ENCODE data around the gene JARID2. TPM values are rescaled to one million over a fixed set of nuclear protein-coding genes. Genes with fewer than 3 reads are reported as not detected.

Gene JARID2
- total RNA-seq, 1 donor from 2014 or later = 66.1 TPM

DNA sequence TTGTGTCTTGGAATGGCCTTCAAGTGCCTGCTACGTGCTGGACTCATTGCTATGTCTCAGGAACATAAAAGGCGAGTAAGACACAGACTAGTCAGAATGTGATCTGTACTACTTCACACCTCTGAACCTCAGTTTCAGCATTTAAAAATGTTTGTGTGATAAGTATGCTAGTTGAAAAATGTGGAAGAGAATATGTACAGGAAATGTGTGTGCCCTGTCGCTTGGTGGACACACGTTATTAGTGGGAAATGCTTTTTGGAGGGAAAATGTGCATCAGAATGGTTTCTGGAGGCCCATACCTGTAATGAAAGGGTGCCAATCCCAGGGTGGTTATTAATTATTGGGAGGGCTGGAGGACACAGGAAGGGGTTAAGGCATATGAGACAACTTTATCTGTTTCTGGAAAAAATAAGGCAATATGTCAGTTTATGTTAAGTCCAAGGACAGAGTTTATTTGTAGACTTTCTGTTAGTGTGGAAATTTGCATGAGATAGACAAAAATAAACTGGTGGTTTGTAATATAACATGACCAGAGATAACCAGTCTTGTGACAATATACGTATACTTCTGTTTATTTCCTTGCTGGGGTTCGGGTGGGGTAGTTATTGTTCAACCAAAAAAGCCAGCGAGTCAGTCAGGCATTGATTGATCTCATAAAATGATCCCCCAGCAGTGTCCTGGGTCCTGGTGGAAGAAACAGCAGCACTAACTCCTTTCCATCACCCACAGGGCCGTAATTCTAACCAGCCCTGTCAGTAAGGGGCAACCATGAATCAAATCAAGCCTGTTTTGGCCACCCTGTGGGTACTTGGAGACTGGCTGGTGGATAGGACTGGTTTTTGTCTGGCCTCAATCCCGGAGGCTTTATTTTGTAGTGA, 117.9 kb downstream of the JARID2 start:
- no peak for DNase-seq (ENCODE audit: low spot score)
- Mint-ChIP-seq H3K9me3 (ENCODE audit: unreplicated experiment) (no peaks in the 10 kb centered on the region), H3K36me3 (ENCODE audit: low read depth, unreplicated experiment) (no peaks in the 10 kb centered on the region), H3K27ac (ENCODE audit: unreplicated experiment) (peak overlapping the region; percentile 62), H3K27me3 (ENCODE audit: unreplicated experiment) (peaks cover 1% of the 10 kb centered on the region), H3K4me3 (ENCODE audit: unreplicated experiment) (no peak overlapping the region), H3K4me1 (ENCODE audit: unreplicated experiment) (peaks cover 30% of the 10 kb centered on the region)
- TF ChIP-seq, protein P1, sequence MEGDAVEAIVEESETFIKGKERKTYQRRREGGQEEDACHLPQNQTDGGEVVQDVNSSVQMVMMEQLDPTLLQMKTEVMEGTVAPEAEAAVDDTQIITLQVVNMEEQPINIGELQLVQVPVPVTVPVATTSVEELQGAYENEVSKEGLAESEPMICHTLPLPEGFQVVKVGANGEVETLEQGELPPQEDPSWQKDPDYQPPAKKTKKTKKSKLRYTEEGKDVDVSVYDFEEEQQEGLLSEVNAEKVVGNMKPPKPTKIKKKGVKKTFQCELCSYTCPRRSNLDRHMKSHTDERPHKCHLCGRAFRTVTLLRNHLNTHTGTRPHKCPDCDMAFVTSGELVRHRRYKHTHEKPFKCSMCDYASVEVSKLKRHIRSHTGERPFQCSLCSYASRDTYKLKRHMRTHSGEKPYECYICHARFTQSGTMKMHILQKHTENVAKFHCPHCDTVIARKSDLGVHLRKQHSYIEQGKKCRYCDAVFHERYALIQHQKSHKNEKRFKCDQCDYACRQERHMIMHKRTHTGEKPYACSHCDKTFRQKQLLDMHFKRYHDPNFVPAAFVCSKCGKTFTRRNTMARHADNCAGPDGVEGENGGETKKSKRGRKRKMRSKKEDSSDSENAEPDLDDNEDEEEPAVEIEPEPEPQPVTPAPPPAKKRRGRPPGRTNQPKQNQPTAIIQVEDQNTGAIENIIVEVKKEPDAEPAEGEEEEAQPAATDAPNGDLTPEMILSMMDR (IDR thresholded peaks at IDR 0.05; ENCODE audit: unreplicated experiment) = no peak

DNA sequence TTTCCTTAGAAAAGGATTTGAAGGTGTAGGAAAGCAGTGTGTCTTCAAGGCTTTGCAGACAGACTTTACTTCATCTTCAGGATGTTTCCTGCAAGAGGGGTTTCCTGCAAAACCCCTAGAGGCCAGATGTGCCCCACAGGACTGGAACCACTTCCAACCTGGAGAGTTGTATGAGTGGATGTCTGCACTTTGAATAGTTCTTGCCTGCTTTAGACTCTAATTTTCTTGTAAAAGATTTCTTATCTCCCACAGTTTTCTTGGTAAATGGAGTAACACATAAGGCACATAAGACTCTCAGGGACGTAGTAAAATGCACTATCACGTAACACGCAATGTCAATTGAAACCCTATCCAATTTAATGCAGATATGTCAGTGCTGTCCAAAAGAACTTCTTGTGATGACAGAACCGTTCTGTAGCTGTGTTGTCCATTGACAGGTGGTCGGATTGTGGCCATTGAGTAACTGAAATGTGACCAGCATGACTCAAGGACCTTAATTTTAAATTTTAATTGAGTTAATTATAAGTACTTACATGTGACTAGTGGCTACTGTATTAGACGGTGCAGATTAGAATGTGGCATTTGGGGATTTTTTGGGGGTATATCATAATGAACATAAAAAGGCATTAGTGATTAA, 118.7 kb downstream of the JARID2 start:
- TF ChIP-seq, protein P1 (IDR thresholded peaks at IDR 0.05; ENCODE audit: unreplicated experiment) = no peak
- H3K36me3 Mint-ChIP-seq (ENCODE audit: low read depth, unreplicated experiment) = no peaks in the 10 kb centered on the region
- H3K27me3 Mint-ChIP-seq (ENCODE audit: unreplicated experiment) = no peaks in the 10 kb centered on the region
- peak; percentile 5 for DNase-seq (ENCODE audit: low spot score)
- H3K27ac Mint-ChIP-seq (ENCODE audit: unreplicated experiment) = peak overlapping the region; percentile 62
- no peak overlapping the region for H3K4me3 Mint-ChIP-seq (ENCODE audit: unreplicated experiment)
- peaks cover 25% of the 10 kb centered on the region for H3K4me1 Mint-ChIP-seq (ENCODE audit: unreplicated experiment)
- H3K9me3 Mint-ChIP-seq (ENCODE audit: unreplicated experiment) = no peaks in the 10 kb centered on the region

DNA sequence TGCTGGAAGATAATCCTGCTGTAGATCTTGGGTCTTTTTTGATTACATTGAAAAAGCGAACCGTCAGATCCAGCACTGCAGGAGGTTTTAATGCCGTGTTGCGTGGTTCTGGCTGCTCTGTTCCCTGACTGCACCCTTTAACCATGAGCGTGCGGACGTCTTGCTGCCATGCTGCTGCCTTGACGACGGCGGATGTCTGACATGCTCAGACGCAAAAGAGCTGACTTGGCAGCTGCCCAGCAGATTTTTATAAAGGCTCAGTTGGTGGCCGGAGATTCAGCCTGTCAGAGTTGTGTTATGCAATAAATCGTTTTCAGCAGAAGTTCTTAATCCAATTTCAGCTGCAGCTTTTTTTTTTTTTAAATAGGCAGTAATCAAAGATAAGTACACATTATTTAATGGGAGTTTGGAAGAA, 119.4 kb downstream of the JARID2 start:
- H3K27ac Mint-ChIP-seq (ENCODE audit: unreplicated experiment) = no peak overlapping the region
- no peaks in the 10 kb centered on the region for H3K9me3 Mint-ChIP-seq (ENCODE audit: unreplicated experiment)
- peaks cover 30% of the 10 kb centered on the region for H3K4me1 Mint-ChIP-seq (ENCODE audit: unreplicated experiment)
- H3K4me3 Mint-ChIP-seq (ENCODE audit: unreplicated experiment) = no peak overlapping the region
- no peaks in the 10 kb centered on the region for H3K36me3 Mint-ChIP-seq (ENCODE audit: low read depth, unreplicated experiment)
- H3K27me3 Mint-ChIP-seq (ENCODE audit: unreplicated experiment) = no peaks in the 10 kb centered on the region
- TF ChIP-seq, protein P1 (IDR thresholded peaks at IDR 0.05; ENCODE audit: unreplicated experiment) = no peak
- no peak for DNase-seq (ENCODE audit: low spot score)

DNA sequence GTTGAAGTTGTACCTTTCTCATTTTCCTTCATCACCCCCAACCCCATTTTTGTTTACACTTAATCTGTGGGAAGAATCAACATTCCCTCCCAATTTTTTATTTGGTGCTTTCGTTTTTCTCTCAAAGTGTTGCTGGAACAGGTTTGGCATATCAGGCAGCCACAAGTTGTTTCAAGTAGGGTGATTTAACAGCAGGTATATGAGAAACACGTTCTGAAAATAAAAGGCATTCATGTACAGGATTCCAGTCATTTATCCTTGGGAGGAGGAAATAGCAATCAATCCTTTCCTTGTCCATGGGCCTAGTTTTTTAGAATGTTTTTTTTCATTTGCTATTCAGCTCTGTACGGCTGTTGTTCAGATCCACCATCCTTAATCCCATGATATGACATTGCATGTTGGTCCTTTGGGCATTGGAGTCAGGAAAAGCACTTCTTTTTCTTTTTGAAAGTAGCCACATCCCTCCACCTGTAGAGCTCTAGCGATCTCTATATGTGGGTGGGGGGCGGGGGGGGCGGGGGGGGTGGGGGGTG, 120.2 kb downstream of the JARID2 start:
- H3K27me3 Mint-ChIP-seq (ENCODE audit: unreplicated experiment) = no peaks in the 10 kb centered on the region
- no peak overlapping the region for H3K4me3 Mint-ChIP-seq (ENCODE audit: unreplicated experiment)
- peaks cover 32% of the 10 kb centered on the region for H3K4me1 Mint-ChIP-seq (ENCODE audit: unreplicated experiment)
- no peak for DNase-seq (ENCODE audit: low spot score)
- TF ChIP-seq, protein P1 (IDR thresholded peaks at IDR 0.05; ENCODE audit: unreplicated experiment) = no peak
- H3K9me3 Mint-ChIP-seq (ENCODE audit: unreplicated experiment) = no peaks in the 10 kb centered on the region
- H3K36me3 Mint-ChIP-seq (ENCODE audit: low read depth, unreplicated experiment) = no peaks in the 10 kb centered on the region
- H3K27ac Mint-ChIP-seq (ENCODE audit: unreplicated experiment) = no peak overlapping the region
